H1 (cell line): Measurements from ENCODE around the gene THAP2. TPM values are rescaled to one million over a fixed set of nuclear protein-coding genes. Genes with fewer than 3 reads are reported as not detected.

Experiments
- CBX5 ChIP-seq: fragments of 300-800, 300-1000 bp; sonication (generic); IDR thresholded peaks from 2 replicates; pipeline ENCODE4 v1.7.1; 2016; ENCODE audit warnings: antibody characterized with exemption, low read length, low read depth
- GABPA ChIP-seq: IDR thresholded peaks from 2 replicates; pipeline ENCODE4 v1.6.1; 2011; ENCODE audit warnings: mild to moderate bottlenecking, low read length, moderate library complexity, borderline replicate concordance; ENCODE audit not compliant: insufficient read depth
- HDAC2 ChIP-seq, 2 experiments: fragments of 300-600 bp in 1 of 2; sonication (generic) in 1 of 2; IDR thresholded peaks; 2 replicates each; pipeline ENCODE4 v1.6.1; 2011 to 2012; ENCODE audit warnings: low read depth in 2 of 2, low read length in 2 of 2, mild to moderate bottlenecking in 2 of 2, moderate library complexity in 2 of 2, borderline replicate concordance in 1 of 2, inconsistent platforms in 1 of 2
- JUND ChIP-seq: IDR thresholded peaks from 2 replicates; pipeline ENCODE4 v1.6.1; 2011; ENCODE audit warnings: mild to moderate bottlenecking, improper control_type of control experiment, low read length
- POLR2A ChIP-seq, 2 experiments: IDR thresholded peaks; 1 replicate in 1 of 2; 2 replicates in 1 of 2; pipeline ENCODE4 v1.6.1; 2011; ENCODE audit warnings: low read depth in 2 of 2, low read length in 2 of 2, mild to moderate bottlenecking in 2 of 2; ENCODE audit errors: control extremely low read depth in 1 of 2
- POLR2AphosphoS5 ChIP-seq: IDR thresholded peaks from 2 replicates; pipeline ENCODE4 v1.6.1; 2011; ENCODE audit warnings: low read depth, low read length
- SIN3A ChIP-seq, 2 experiments: IDR thresholded peaks in 1 of 2; conservative IDR thresholded peaks in 1 of 2; 2 replicates each; pipeline ENCODE4 v1.6.1; 2011 to 2012; ENCODE audit warnings: low read length in 2 of 2, improper control_type of control experiment in 1 of 2, low read depth in 1 of 2, mild to moderate bottlenecking in 1 of 2
- SUZ12 ChIP-seq: fragments of 200-600 bp; sonication (generic); IDR thresholded peaks from 2 replicates; pipeline ENCODE4 v1.6.1; 2012; ENCODE audit warnings: mild to moderate bottlenecking, inconsistent platforms, low read length, moderate library complexity, mixed read lengths
- TAF7 ChIP-seq: optimal IDR thresholded peaks from 2 replicates; pipeline ENCODE3; 2011; ENCODE audit warnings: low read depth, mild to moderate bottlenecking, inconsistent platforms, low read length, moderate library complexity, borderline replicate concordance
- polyA plus RNA-seq, 7 experiments: library from polyadenylated mRNA; depleted of rRNA in 3 of 7; stranded (reverse) in 5 of 7; unstranded in 2 of 7; fragments of >200 nt in 5 of 7; fragments of 200-250 nt in 2 of 7; gene quantifications; 1 replicate in 5 of 7; 2 replicates in 1 of 7; 4 replicates in 1 of 7; pipeline versions ENCODE4 v1.2.1 to v1.2.3, GENCODE V29; 2011 to 2013; ENCODE audit warnings: missing spikeins in 2 of 7, mixed read lengths in 2 of 7
- total RNA-seq: library from RNA; stranded (reverse); fragmentation: NEBNext Ultra II Directional; extraction: Animal tissue kit (Norgen Biotek cat#: 25700); gene quantifications from 2 replicates; pipeline ENCODE4 v1.2.1, GENCODE V29; 2021

THAP2 gene
- total and polyA plus RNA-seq, 2 of the 8 experiments (the other 6 are each of a cell fraction or from before 2014, with no cell fraction given), result 1.8 to 5.3 TPM

DNA sequence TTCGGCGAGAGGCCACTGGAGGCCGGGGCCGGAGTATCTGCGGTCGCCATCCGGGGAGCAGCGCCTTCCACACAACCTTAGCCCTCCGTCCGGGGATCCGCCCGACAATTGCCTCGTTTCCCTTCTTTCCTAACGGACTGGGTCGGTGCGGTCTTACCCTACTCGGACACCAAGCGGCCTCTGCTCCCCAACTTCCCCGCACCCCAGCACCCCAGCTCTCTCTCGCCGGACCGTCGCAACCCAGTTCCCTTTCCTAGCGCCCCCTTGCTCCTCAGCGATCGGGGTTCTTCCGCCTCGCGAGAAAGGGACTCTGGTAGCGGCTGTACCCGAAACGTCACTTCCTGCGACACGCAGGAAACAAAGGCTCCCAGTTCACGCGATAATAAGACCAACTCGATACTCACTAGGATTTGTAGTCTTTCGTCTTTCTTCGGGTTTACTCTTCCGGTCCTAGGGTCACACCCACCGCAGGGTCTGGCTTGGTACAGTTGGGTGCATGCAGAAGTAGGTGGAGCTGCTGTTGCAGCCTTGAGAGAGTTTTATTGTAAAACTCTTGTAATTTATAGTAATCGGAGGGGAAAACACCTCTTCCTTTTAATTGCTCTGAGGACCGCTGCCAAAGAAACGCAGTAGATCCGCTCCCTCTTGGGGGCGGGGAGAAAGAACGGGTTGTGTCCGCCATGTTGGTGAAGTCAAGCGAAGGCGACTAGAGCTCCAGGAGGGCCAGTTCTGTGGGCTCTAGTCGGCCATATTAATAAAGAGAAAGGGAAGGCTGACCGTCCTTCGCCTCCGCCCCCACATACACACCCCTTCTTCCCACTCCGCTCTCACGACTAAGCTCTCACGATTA lies at the start of gene THAP2, which contains the start of gene ZFC3H1 (continued):
- TF ChIP-seq TAF7 (peak; percentile 59), HDAC2 (IDR thresholded peaks at IDR 0.05; ENCODE audit: borderline replicate concordance in 1 of 2, low read depth in 2 of 2, low read length in 2 of 2) (no peak), POLR2A (IDR thresholded peaks at IDR 0.05; ENCODE audit: control extremely low read depth in 1 of 2, low read depth in 2 of 2, low read length in 2 of 2) (peak; percentile 3 to 83), CBX5 (no peak), GABPA (peak; percentile 76; the same call in 1 of the 2 replicates), POLR2AphosphoS5 (peak; percentile 88), JUND (no peak), SUZ12 (no peak), SIN3A (conservative IDR thresholded peaks at IDR 0.05 in 1 of 2, IDR thresholded peaks at IDR 0.05 in 1 of 2; ENCODE audit: low read depth in 1 of 2, low read length in 2 of 2) (peak; percentile 29 to 78; a peak in 2 of 4 replicates)
